ENCODE data around the gene ATG4B.

ATG4B gene

DNA sequence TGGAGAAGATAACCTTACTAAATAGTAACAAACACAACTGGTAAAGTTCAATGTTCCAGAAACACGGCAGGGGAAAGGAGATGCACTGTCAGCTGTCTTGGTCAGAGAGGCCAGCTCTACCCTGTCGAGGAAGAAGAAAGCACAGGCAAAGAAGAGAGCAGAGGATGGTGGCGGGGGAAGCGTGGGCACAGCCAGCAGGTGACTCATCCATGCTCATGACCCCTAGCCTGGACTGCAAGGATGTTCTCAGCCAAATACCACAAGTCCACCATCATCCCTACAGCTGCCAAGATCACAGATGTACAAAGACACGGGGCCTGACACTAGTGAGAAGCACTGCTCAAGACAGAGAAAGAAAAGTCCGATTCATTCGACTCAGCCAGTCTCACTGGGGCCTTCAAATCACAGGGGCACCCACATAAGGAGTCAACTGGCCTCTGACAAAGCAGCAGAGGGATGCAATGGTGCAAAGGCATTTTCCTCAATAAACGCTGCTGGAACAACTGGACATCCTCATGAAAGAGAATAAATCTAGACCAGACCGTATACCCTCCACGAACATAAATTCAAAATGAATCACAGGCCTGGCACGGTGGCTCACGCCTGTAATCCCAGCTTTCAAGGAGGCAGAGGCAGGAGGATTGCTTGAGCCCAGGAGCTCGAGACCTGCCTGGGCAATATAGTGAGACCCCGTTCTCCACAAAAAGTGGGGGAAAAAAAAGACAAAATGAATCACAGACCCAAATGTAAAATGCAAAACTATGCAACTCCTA lies 43.5 kb downstream of the ATG4B start:
- no peak for DNase-seq (ENCODE audit: extremely low read depth in 1 of 2, low read depth in 1 of 2)

- no peak for DNase-seq (ENCODE audit: extremely low read depth in 1 of 2, low read depth in 1 of 2)
These were observed 48.8 kb downstream of the ATG4B start for GRCh38 chr2:241686324-241686649.

- DNase-seq (ENCODE audit: extremely low read depth in 1 of 2, low read depth in 1 of 2) = peak; percentile 80 to 95
These were observed 49.3 kb downstream of the ATG4B start, which contains the start of gene DTYMK for GRCh38 chr2:241686650-241687425. Gene DTYMK (minus strand): TSS chr2:241686815. CDS start chr2:241686783, 32 bp downstream.

- no peak for DNase-seq (ENCODE audit: extremely low read depth in 1 of 2, low read depth in 1 of 2)
These were observed 51.8 kb downstream of the ATG4B start for GRCh38 chr2:241689306-241689705.

DNA sequence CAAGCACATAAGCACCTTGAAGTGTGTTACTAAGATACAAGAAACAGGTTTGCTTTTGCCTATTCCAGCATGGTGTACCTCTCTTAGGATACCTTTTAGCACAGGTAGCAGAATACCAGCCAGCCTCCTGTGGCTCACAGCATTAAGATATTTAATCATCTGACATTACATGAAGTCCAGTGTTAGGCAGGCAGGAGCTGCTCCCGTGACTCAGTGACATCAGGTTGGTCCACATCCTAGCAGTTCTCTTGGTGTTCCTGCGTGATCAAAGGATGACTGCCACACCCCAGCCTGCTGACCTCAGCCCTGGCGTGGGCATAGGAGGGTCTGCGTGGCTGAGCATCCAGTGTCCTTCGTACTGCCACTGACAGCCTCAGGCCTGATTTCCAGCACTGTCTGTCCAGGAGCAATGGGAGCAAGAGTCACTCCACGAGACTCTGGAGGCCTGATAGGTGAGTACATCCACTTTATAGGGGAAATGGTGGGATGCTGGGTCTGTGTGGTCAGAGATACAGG lies 52.8 kb downstream of the ATG4B start:
- DNase-seq (ENCODE audit: extremely low read depth in 1 of 2, low read depth in 1 of 2) = no peak

- no peak for DNase-seq (ENCODE audit: extremely low read depth in 1 of 2, low read depth in 1 of 2)
These were observed 55.0 kb downstream of the ATG4B start for GRCh38 chr2:241692448-241692847.

DNA sequence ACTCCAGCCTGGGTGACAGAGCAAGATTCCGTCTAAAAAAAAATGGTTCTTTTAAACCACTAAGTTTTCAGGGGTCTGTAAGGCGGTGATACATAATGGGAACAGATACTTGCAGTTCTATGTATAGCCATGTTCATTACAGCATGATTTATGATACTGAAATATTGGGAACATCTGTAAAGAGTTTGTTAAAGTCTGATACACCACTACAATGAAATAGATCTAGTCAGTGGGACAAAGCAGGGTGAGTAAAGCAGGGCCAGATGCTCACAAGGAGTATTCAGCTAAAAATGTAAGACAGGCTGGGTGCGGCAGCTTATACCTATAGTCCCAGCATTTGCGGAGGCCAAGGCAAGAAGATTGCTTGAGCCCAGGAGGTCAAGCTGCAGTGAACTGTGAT lies 58.2 kb downstream of the ATG4B start:
- no peak for DNase-seq (ENCODE audit: extremely low read depth in 1 of 2, low read depth in 1 of 2)

- DNase-seq (ENCODE audit: extremely low read depth in 1 of 2, low read depth in 1 of 2) = no peak
These were observed 63.6 kb downstream of the ATG4B start for GRCh38 chr2:241701149-241701398.

DNA sequence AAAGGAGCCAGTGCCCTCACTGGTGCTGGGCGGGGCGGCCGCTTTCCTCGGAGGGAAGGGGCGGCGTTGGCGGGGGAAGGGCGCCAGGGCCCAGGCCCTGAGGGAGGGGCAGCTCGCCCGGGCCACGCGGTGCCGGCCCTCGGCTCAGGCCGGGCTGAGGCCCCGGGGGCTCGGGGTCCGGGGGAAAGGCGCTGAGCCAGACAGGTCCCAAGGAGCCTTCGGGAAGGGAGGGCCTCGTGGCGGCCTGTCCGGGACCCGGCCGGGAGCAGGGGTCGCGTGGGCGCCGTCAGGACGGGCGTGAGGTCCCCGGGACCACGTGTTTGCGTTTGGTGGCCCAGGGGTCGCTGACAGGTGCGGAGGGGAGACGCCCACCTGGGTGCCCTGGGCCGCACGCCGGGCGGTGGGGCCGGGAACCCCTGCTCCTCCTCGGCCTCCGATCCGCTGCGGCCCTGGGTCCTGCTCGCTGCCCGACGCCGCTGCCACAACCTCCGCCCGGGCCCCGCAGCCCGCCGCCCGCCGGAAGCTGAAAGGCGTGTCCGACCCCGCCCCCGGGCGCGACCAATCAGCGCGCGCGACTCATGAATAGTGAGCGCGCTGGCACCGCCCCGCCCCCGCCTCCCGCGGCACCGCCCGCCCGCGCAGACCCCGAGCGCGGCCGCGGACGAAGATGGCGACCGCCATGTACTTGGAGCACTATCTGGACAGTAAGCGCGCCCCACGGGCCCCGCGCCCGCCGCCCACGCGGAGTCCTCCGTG lies 64.1 kb downstream of the ATG4B start, which contains the start of gene ING5:
TSS of gene ING5 (plus strand) at position 641 of the 756 bp plus-strand sequence. CDS start at position 668, 27 bp downstream.
- DNase-seq (ENCODE audit: extremely low read depth in 1 of 2, low read depth in 1 of 2) = peak; percentile 78 to 98

GRCh38 chr2:241702155-241703031 lies 64.9 kb downstream of the ATG4B start:
- DNase-seq (ENCODE audit: extremely low read depth in 1 of 2, low read depth in 1 of 2) = peak; percentile 84 to 86

DNA sequence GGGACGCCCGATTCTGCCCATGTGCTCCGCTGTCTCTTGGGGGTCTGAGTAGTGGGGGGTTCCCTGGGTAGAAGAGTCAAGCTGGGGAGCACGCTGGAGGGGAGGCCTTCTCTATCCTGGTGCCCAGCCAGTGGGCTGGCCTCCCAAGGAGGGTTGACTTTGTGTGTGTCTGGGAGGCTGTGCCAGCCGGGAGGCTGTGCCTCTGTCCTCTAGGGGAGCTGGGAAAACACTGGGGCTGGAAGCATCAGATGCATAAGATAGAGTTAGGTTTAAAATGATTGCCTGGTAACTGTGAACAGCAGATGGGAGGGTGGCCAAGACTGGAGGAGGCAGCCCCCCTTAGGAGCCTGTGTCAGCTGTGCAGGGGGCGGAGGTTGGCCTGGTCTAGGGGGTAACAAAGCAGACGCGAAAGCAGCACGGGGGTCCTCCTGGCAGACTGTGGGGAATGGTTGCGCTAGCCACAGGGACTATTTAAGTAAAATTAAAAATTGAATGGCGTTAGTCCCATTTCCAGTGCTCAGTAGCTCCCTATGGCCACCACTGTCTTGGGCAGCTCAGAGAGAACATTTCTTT lies 65.6 kb downstream of the ATG4B start:
- DNase-seq (ENCODE audit: extremely low read depth in 1 of 2, low read depth in 1 of 2) = no peak

GRCh38 chr2:241706537-241706936 lies 69.0 kb downstream of the ATG4B start:
- DNase-seq (ENCODE audit: extremely low read depth in 1 of 2, low read depth in 1 of 2) = no peak

- no peak for DNase-seq (ENCODE audit: extremely low read depth in 1 of 2, low read depth in 1 of 2)
These were observed 71.4 kb downstream of the ATG4B start for GRCh38 chr2:241708879-241709278.

- no peak for DNase-seq (ENCODE audit: extremely low read depth in 1 of 2, low read depth in 1 of 2)
These were observed 81.6 kb downstream of the ATG4B start for GRCh38 chr2:241719093-241719492.

DNA sequence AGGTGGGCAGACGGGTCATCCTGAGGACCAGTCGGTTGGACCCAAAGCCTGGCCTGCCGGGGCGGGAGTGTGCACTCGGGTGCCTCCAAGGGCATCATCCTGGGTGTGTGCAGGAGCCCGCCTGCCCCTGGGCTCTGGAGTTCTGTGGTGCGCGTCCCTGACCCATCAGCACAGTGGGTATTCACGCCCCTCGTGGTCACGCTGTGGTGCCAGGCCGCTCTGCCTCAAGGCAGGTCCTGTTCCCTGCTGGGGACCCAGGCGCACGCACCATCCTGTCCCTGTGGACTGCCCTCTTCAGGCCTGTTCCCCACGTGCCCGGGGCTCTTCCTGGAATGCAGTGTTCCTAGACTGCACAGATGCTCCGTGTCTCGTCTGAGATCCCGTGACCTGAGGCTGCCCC lies 82.6 kb downstream of the ATG4B start:
- no peak for DNase-seq (ENCODE audit: extremely low read depth in 1 of 2, low read depth in 1 of 2)

DNA sequence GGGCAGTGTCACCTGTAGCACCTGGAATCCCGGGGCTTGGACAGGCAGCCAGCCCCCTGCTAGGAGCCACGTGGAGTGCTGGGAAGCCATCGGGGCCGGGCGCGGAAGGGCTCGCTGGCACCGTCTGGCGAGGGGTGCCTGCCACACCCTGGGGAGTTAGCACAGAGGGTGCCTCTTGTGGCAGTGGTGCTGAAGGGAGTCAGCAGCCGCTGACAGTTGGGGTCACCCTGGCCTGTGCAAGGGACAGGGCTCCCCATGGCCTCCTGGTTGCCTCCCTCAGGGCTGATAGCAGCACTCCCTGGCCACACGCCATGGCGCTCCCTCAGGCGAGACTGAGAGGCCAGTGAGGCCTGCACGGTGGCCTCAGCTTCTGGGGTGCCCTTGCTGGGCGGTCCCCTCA lies 83.1 kb downstream of the ATG4B start:
- DNase-seq (ENCODE audit: extremely low read depth in 1 of 2, low read depth in 1 of 2) = no peak

GRCh38 chr2:241721852-241722251 lies 84.4 kb downstream of the ATG4B start:
- DNase-seq (ENCODE audit: extremely low read depth in 1 of 2, low read depth in 1 of 2) = no peak

DNA sequence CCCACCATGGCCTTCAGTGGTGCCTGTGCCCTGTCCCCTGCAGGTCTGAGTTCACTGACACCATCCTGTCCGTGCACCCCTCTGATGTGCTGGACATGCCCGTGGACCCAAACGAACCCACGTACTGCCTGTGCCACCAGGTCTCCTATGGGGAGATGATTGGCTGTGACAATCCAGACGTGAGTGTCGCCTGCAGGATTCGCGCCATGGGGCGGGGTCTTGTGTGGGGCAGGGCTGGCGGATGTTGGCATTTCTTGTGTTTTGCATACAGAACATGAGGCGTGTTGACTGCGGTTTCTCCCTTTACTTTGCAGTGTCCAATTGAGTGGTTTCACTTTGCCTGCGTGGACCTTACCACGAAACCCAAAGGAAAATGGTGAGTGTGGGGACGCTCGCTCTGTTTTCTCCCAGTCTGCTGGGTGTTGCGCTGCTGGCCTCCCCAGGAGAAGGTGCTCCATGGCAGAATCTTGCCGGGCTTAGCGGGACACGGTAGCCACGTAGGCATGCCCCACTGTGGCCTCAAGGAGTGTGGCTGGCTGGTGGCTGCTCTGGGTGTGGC lies 85.5 kb downstream of the ATG4B start:
- DNase-seq (ENCODE audit: extremely low read depth in 1 of 2, low read depth in 1 of 2) = no peak

Measured in activated CD8-positive, alpha-beta memory T cell treated with anti-CD3 and anti-CD28 coated beads for 1 hour (primary cell).